VCaP (cell line): ENCODE results near the gene OR13C9.
A peak's percentile ranks its signal among the peaks of the same experiment; 100 is the strongest.
"Not testable (repeated sequence)": the region's sequence is repeated elsewhere in the genome, so short reads cannot be mapped to it uniquely, and the experiment has no call there.

ENCODE experiments used
- H3K27ac ChIP-seq: fragments of 450-650 bp; 2 replicates; pipeline ENCODE4 v1.5.1; 2017
- TF ChIP-seq, protein P1 (sequence below): fragments of 450-650 bp; conservative IDR thresholded peaks from 2 replicates; pipeline ENCODE4 v1.5.1; 2017; ENCODE audit warnings: mild to moderate bottlenecking, moderate library complexity

The OR13C9 gene

DNA sequence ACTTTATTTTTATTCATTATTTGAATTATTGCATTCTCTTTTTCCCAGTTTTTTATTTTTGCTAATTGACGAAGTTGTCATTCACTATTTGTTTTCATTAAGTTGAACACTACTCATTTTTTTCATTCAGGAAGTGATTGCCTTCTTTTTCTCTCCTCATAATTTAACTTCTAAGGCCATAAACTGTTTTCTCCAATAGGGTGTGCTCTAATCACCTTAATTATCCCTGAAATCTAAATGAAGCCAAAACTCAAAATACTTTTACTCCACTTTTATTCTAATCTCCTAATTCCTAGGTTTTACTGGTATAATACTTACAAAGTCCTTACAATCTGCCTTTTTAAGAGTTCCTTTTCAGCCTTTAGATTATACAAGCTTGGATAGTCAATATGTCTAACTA, 9.7 kb downstream of the OR13C9 start:
- TF ChIP-seq, protein P1, sequence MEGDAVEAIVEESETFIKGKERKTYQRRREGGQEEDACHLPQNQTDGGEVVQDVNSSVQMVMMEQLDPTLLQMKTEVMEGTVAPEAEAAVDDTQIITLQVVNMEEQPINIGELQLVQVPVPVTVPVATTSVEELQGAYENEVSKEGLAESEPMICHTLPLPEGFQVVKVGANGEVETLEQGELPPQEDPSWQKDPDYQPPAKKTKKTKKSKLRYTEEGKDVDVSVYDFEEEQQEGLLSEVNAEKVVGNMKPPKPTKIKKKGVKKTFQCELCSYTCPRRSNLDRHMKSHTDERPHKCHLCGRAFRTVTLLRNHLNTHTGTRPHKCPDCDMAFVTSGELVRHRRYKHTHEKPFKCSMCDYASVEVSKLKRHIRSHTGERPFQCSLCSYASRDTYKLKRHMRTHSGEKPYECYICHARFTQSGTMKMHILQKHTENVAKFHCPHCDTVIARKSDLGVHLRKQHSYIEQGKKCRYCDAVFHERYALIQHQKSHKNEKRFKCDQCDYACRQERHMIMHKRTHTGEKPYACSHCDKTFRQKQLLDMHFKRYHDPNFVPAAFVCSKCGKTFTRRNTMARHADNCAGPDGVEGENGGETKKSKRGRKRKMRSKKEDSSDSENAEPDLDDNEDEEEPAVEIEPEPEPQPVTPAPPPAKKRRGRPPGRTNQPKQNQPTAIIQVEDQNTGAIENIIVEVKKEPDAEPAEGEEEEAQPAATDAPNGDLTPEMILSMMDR, result peak; percentile 46
- H3K27ac ChIP-seq, result no peak overlapping the region

DNA sequence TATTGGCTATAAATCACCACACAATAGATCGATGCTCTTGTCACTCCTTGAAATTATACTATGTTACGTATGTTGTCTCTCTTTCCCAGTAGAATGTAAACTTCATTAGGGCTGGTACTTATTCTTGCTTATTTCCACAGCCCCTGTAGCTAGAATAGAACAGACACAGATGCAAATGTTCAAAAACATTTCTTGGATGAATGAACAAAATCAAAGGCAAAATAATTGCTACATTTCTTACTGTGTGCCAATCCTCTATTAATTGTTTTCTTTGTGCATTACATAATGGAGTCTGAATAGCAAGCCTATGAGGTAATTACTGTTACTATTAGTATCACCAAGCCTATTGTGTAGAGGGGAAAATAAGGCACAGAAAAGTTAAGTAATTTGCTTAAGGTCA, 11.9 kb downstream of the OR13C9 start:
- no peak overlapping the region for H3K27ac ChIP-seq
- TF ChIP-seq, protein P1, result no peak

DNA sequence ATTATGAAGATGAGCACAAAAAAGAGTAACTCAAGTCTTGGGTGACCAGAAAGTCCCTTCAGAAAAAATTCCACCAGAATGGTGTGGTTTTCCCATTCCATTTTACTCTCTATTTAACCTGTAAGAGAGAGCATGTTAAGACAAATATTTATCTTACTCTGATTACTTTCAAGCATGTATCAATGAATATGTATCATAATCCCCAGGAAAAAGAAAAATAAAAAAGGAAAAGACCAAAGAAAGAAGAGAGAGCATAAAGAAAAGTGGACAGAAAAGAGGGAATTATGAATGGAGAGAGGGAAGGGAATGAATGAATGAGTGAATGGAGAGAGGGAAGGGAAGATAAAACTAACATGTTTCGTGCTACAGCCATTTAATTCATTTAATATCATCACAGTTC, 12.5 kb downstream of the OR13C9 start, which contains the start of gene OR13C2:
Gene OR13C2, minus strand, starts transcription at position 101 of the 400 bp plus-strand sequence. Its CDS starts 0 bp downstream, at position 101.
- not testable (repeated sequence) for H3K27ac ChIP-seq

DNA sequence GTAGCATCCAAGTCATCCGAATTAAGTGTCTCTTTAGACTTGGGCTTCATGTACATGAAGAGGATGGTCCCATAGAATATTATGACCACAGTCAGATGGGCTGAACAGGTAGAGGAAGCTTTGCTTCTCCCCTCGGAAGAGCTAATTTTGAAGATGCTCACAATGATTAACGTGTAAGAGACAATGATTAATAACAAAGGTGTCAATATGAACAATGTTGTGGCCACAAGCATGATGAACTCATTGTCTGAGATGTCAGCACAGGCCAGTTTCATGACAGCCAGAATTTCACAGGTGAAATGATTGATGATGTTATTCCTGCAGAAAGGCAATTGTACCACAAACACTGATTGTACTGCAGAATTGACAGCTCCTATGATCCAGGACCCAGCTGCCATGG, 13.2 kb downstream of the OR13C9 start:
- H3K27ac ChIP-seq, result no peak overlapping the region
- TF ChIP-seq, protein P1, result no peak

DNA sequence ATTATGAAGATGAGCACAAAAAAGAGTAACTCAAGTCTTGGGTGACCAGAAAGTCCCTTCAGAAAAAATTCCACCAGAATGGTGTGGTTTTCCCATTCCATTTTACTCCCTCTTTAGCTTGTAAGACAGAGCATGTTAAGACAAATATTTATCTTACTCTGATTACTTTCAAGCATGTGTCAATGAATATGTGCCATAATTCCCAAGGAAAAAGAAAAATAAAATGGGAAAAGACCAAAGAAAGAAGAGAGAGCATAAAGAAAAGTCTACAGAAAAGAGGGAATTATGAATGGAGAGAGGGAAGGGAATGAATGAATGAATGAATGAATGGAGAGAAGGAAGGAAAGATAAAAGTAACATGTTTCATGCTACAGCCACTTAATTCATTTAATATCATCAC, 18.7 kb downstream of the OR13C9 start, which contains the start of gene OR13C5:
Gene OR13C5, minus strand, starts transcription at position 101 of the 400 bp plus-strand sequence. Its CDS starts 0 bp downstream, at position 101.
- H3K27ac ChIP-seq, result not testable (repeated sequence)

DNA sequence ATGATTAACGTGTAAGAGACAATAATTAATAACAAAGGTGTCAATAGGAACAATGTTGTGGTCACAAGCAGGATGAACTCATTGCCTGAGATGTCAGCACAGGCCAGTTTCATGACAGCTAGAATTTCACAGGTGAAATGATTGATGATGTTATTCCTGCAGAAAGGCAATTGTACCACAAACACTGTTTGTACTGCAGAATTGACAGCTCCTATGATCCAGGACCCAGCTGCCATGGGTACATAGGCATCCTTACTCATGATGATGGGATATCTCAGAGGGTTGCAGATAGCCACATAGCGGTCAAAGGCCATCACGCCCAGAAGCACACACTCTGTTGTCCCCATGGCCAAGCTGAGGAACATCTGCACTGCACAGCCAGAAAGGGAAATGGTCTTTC, 19.3 kb downstream of the OR13C9 start:
- not testable (repeated sequence) for H3K27ac ChIP-seq

DNA sequence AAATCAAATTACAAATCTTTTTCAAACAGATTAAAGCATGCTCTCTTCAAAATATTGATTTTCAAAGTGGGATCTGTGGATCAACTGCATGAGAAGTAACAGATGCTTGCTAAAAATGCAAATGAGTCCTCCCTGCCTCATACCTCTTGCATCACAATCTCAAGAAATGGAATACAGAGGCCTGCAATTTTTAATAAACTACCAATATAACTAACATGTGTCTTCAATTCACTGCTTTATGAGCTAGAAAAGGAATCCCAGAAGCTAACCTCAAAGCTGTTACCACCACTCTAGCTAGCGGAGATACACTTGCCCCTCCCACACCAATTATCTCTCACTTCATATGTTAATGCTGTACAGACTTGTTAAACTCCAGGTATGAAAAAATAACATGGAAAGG, 28.4 kb downstream of the OR13C9 start:
- TF ChIP-seq, protein P1, result no peak
- H3K27ac ChIP-seq, result no peak overlapping the region

DNA sequence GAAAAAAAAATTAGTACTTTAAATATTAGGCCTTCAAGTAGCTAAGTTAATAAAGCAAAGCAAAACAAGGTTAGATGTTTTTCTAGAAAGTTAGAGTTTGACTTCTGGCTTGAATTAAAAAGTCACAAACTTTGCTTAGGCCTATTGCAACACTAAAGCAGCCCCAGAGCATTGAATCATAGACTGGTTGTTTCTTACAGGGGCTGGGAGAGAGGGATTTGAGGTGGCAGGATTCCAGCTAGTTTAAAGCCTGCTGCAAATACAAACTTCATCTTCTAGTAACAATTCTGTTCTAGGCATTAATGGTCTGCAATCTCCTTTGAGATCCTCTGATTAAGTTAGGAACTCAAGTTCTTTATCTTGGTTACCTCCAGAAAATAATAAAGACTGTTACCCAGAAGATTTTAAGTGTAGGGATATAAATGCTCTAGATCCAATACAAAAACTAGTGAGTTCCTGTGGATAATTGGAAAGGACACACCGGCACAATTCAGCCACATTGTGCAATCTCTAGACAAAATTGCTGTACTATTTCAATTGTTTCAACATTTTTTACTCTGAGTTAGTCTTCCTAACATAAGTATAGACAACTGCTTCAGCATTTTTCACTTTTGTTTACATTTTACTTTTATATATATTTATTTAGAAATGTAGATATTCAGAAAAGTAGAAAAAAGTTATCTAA, 31.4 kb downstream of the OR13C9 start:
- TF ChIP-seq, protein P1, result no peak

DNA sequence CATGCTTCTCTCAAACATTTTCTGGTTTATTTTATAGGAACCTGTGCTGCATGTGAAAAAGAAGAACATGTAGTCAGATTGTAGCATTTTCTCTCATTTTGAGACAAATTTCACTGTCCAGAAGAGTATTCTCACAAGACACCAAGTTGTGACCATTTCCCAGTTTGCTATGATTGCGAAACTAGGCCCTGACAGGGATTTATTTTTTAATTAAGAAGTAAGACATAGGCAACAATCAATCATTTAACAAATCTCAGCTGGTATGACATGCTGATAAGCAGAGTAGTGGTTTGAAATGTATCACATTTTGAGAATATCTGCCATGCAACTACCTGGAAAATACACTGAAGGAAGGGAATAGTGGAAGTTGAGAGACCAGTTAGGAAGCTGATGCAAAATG, 37.4 kb downstream of the OR13C9 start:
- TF ChIP-seq, protein P1, result no peak
- no peak overlapping the region for H3K27ac ChIP-seq

More for the DNA sequence above, 31.4 kb downstream of the OR13C9 start:
- H3K27ac ChIP-seq, result no peak overlapping the region
